Gastrocnemius medialis (tissue), 4 donors: Measurements from ENCODE around the gene YWHAE.
"Not testable (repeated sequence)": the region's sequence is repeated elsewhere in the genome, so short reads cannot be mapped to it uniquely, and the experiment has no call there.

ENCODE experiments used
- POLR2A ChIP-seq, 2 donors: fragments of 450-650 bp; IDR thresholded peaks; one replicate each; pipeline ENCODE4 v1.6.1; 2017; ENCODE audit warnings: antibody characterized with exemption in 2 of 2, mild to moderate bottlenecking in 2 of 2, moderate library complexity in 2 of 2
- TF ChIP-seq, protein P1 (sequence below), 5 experiments: fragments of 450-650 bp in 3 of 5; fragments of 200-600 bp in 2 of 5; sonication (generic) in 2 of 5; IDR thresholded peaks in 4 of 5; conservative IDR thresholded peaks in 1 of 5; 1 replicate in 4 of 5; 2 replicates in 1 of 5; pipeline ENCODE4 v1.5.1; 2016 to 2019; ENCODE audit warnings: antibody characterized with exemption in 5 of 5, mild to moderate bottlenecking in 3 of 5, moderate library complexity in 3 of 5

DNA sequence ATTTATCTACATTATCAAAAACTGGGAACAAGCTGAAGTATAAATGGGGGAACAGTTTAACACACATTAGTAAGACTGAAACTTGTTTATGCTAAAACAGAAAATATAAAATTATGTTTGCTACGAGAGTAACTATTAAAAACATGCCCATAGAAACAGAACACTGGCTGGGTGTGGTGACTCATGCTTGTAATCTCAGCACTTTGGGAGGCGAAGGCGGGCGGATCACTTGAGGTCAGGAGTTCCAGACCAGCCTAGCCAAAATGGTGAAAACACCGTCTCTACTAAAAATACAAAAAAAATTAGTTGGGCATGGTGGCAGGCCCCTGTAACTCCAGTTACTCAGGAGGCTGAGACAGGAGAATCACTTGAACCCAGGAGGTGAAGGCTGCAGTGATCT is 39.7 kb downstream of the YWHAE start:
- TF ChIP-seq, protein P1, sequence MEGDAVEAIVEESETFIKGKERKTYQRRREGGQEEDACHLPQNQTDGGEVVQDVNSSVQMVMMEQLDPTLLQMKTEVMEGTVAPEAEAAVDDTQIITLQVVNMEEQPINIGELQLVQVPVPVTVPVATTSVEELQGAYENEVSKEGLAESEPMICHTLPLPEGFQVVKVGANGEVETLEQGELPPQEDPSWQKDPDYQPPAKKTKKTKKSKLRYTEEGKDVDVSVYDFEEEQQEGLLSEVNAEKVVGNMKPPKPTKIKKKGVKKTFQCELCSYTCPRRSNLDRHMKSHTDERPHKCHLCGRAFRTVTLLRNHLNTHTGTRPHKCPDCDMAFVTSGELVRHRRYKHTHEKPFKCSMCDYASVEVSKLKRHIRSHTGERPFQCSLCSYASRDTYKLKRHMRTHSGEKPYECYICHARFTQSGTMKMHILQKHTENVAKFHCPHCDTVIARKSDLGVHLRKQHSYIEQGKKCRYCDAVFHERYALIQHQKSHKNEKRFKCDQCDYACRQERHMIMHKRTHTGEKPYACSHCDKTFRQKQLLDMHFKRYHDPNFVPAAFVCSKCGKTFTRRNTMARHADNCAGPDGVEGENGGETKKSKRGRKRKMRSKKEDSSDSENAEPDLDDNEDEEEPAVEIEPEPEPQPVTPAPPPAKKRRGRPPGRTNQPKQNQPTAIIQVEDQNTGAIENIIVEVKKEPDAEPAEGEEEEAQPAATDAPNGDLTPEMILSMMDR (IDR thresholded peaks at IDR 0.05 in 4 of 5, conservative IDR thresholded peaks at IDR 0.05 in 1 of 5): not testable (repeated sequence)
- not testable (repeated sequence) for TF ChIP-seq POLR2A (IDR thresholded peaks at IDR 0.05)
